HEK293 (cell line): ENCODE measurements around the gene CALHM6.

Source experiments
- CTCF ChIA-PET: fragments of 350-600 bp; formaldehyde crosslinking; extraction: SDS; loops from one replicate; lab custom pipeline; 2021; ENCODE audit warnings: antibody characterized with exemption; lab: Yijun Ruan, JAX
- POLR2A ChIA-PET: fragments of 300-600 bp; formaldehyde crosslinking; extraction: SDS; loops from one replicate; lab custom pipeline; 2020; ENCODE audit warnings: antibody characterized with exemption, inconsistent platforms; lab: Yijun Ruan, JAX
- H3K27ac ChIP-seq: fragments of 200-500 bp; sonication (Bioruptor generic); 2 replicates; pipeline ENCODE4 v1.5.1; 2014; ENCODE audit warnings: low read depth, low read length, control low read depth, inconsistent platforms; ENCODE audit errors: extremely low read depth
- H3K36me3 ChIP-seq, 2 experiments: fragments of 200-500 bp in 1 of 2; sonication (Bioruptor generic) in 1 of 2; 1 replicate in 1 of 2; 2 replicates in 1 of 2; pipeline ENCODE4 v1.5.1; 2014 to 2017; ENCODE audit warnings: inconsistent platforms in 2 of 2, low read length in 2 of 2; ENCODE audit not compliant: control insufficient read depth in 2 of 2, insufficient read depth in 1 of 2
- H3K4me1 ChIP-seq: fragments of 200-500 bp; sonication (Bioruptor generic); 2 replicates; pipeline ENCODE4 v1.5.1; 2014; ENCODE audit warnings: mild to moderate bottlenecking, low read length, inconsistent platforms; ENCODE audit not compliant: control insufficient read depth, insufficient read depth
- H3K4me3 ChIP-seq: 2 replicates; pipeline ENCODE4 v1.5.1; 2011; ENCODE audit warnings: low read depth, mild to moderate bottlenecking, control low read depth, low read length, moderate library complexity
- H3K9me3 ChIP-seq: fragments of 200-500 bp; sonication (Bioruptor generic); 2 replicates; pipeline ENCODE4 v1.5.1; 2014; ENCODE audit warnings: low read depth, low read length, inconsistent platforms; ENCODE audit not compliant: control insufficient read depth, insufficient read depth
- CTCF ChIP-seq: fragments of 450-650 bp; formaldehyde crosslinking; IDR thresholded peaks from 2 replicates; pipeline ENCODE4 v1.5.1; 2016; ENCODE audit warnings: missing biosample characterization, missing genetic modification characterization
- GLIS1 ChIP-seq: fragments of 450-650 bp; formaldehyde crosslinking; IDR thresholded peaks from 2 replicates; pipeline ENCODE4 v1.5.1; 2016; ENCODE audit warnings: missing biosample characterization, missing genetic modification characterization
- INSM2 ChIP-seq: fragments of 450-650 bp; formaldehyde crosslinking; IDR thresholded peaks from 2 replicates; pipeline ENCODE4 v1.5.1; 2016; ENCODE audit warnings: missing biosample characterization, missing genetic modification characterization
- KLF10 ChIP-seq: fragments of 450-650 bp; IDR thresholded peaks from 2 replicates; pipeline ENCODE4 v1.5.1; 2018; ENCODE audit warnings: missing biosample characterization, mild to moderate bottlenecking, missing genetic modification characterization
- KLF8 ChIP-seq: fragments of 450-650 bp; formaldehyde crosslinking; IDR thresholded peaks from 2 replicates; pipeline ENCODE4 v1.5.1; 2016; ENCODE audit warnings: missing biosample characterization, missing genetic modification characterization
- PRDM4 ChIP-seq: fragments of 450-650 bp; formaldehyde crosslinking; IDR thresholded peaks from 2 replicates; pipeline ENCODE4 v1.5.1; 2017; ENCODE audit warnings: missing biosample characterization, missing genetic modification characterization
- WT1 ChIP-seq: fragments of 450-650 bp; formaldehyde crosslinking; IDR thresholded peaks from 2 replicates; pipeline ENCODE4 v1.5.1; 2016; ENCODE audit warnings: missing biosample characterization, missing genetic modification characterization
- YY1 ChIP-seq: fragments of 450-650 bp; formaldehyde crosslinking; IDR thresholded peaks from 2 replicates; pipeline ENCODE4 v1.5.1; 2018; ENCODE audit warnings: missing biosample characterization, missing genetic modification characterization
- ZBTB21 ChIP-seq: fragments of 450-650 bp; formaldehyde crosslinking; IDR thresholded peaks from 2 replicates; pipeline ENCODE4 v1.5.1; 2017; ENCODE audit warnings: missing biosample characterization, missing genetic modification characterization
- ZBTB8A ChIP-seq: fragments of 450-650 bp; formaldehyde crosslinking; IDR thresholded peaks from 2 replicates; pipeline ENCODE4 v1.5.1; 2016; ENCODE audit warnings: missing biosample characterization, missing genetic modification characterization
- ZFHX2 ChIP-seq: fragments of 450-650 bp; formaldehyde crosslinking; conservative IDR thresholded peaks from 2 replicates; pipeline ENCODE4 v1.5.1; 2016; ENCODE audit warnings: missing biosample characterization, missing genetic modification characterization
- ZFP69B ChIP-seq: fragments of 450-650 bp; formaldehyde crosslinking; IDR thresholded peaks from 2 replicates; pipeline ENCODE4 v1.5.1; 2016; ENCODE audit warnings: missing biosample characterization, missing genetic modification characterization
- ZNF10 ChIP-seq: fragments of 450-650 bp; formaldehyde crosslinking; IDR thresholded peaks from 2 replicates; pipeline ENCODE4 v1.5.1; 2017; ENCODE audit warnings: missing biosample characterization, missing genetic modification characterization
- ZNF155 ChIP-seq: fragments of 450-650 bp; formaldehyde crosslinking; IDR thresholded peaks from 2 replicates; pipeline ENCODE4 v1.5.1; 2016; ENCODE audit warnings: missing biosample characterization, missing genetic modification characterization
- ZNF202 ChIP-seq: fragments of 450-650 bp; formaldehyde crosslinking; IDR thresholded peaks from 2 replicates; pipeline ENCODE4 v1.5.1; 2016; ENCODE audit warnings: missing biosample characterization, missing genetic modification characterization, borderline replicate concordance
- ZNF274 ChIP-seq, 2 experiments: fragments of 200-500 bp in 1 of 2; fragments of 450-650 bp in 1 of 2; sonication (Bioruptor generic) in 1 of 2; formaldehyde crosslinking in 1 of 2; IDR thresholded peaks; 2 replicates each; pipeline versions ENCODE4 v1.5.1 to v1.6.1; 2014 to 2016; ENCODE audit warnings: borderline replicate concordance in 1 of 2, inconsistent platforms in 1 of 2, low read length in 1 of 2, missing biosample characterization in 1 of 2, missing genetic modification characterization in 1 of 2
- ZNF37A ChIP-seq: fragments of 450-650 bp; IDR thresholded peaks from 2 replicates; pipeline ENCODE4 v1.5.1; 2018; ENCODE audit warnings: missing biosample characterization, missing genetic modification characterization
- ZNF473 ChIP-seq: fragments of 450-650 bp; formaldehyde crosslinking; IDR thresholded peaks from 2 replicates; pipeline ENCODE4 v1.5.1; 2017; ENCODE audit warnings: missing biosample characterization, missing genetic modification characterization
- ZNF48 ChIP-seq: fragments of 450-650 bp; formaldehyde crosslinking; IDR thresholded peaks from 2 replicates; pipeline ENCODE4 v1.5.1; 2016; ENCODE audit warnings: missing biosample characterization, missing genetic modification characterization
- ZNF488 ChIP-seq: fragments of 450-650 bp; formaldehyde crosslinking; IDR thresholded peaks from 2 replicates; pipeline ENCODE4 v1.5.1; 2016; ENCODE audit warnings: missing biosample characterization, missing genetic modification characterization
- ZNF544 ChIP-seq: fragments of 450-650 bp; formaldehyde crosslinking; IDR thresholded peaks from 2 replicates; pipeline ENCODE4 v1.5.0; 2017; ENCODE audit warnings: missing biosample characterization, missing genetic modification characterization
- ZNF558 ChIP-seq: fragments of 450-650 bp; formaldehyde crosslinking; IDR thresholded peaks from 2 replicates; pipeline ENCODE4 v1.5.1; 2016; ENCODE audit warnings: missing biosample characterization, missing genetic modification characterization
- ZNF571 ChIP-seq: fragments of 450-650 bp; formaldehyde crosslinking; IDR thresholded peaks from 2 replicates; pipeline ENCODE4 v1.5.0; 2017; ENCODE audit warnings: missing biosample characterization, missing genetic modification characterization
- ZNF600 ChIP-seq: fragments of 450-650 bp; formaldehyde crosslinking; IDR thresholded peaks from 2 replicates; pipeline ENCODE4 v1.5.1; 2016; ENCODE audit warnings: missing biosample characterization, missing genetic modification characterization
- ZNF626 ChIP-seq: fragments of 450-650 bp; sonication (Bioruptor Pico); formaldehyde crosslinking; IDR thresholded peaks from 2 replicates; pipeline ENCODE4 v1.5.1; 2018; ENCODE audit warnings: missing biosample characterization, missing genetic modification characterization, inconsistent platforms
- ZNF654 ChIP-seq: fragments of 450-650 bp; formaldehyde crosslinking; IDR thresholded peaks from 2 replicates; pipeline ENCODE4 v1.5.1; 2016; ENCODE audit warnings: low read depth, missing biosample characterization, missing genetic modification characterization
- ZNF660 ChIP-seq: fragments of 450-650 bp; IDR thresholded peaks from 2 replicates; pipeline ENCODE4 v1.5.1; 2018; ENCODE audit warnings: missing biosample characterization, mild to moderate bottlenecking, missing genetic modification characterization
- ZSCAN4 ChIP-seq: fragments of 450-650 bp; formaldehyde crosslinking; IDR thresholded peaks from 2 replicates; pipeline ENCODE4 v1.5.1; 2017; ENCODE audit warnings: missing biosample characterization, missing genetic modification characterization

Gene CALHM6

GRCh38 chr6:116444092-116444491 is 17.1 kb upstream of the CALHM6 start:
- H3K36me3 ChIP-seq = no peaks in the 10 kb centered on the region
- TF ChIP-seq CTCF (tag by site-specific recombination) (0 out of 2 replicates have a peak, but pooled peaks have one; percentile 20), ZNF544 (tag by site-specific recombination) (no peak), ZNF48 (tag by site-specific recombination) (no peak), ZNF274 (IDR thresholded peaks at IDR 0.05; ENCODE audit: low read length) (no peak), ZNF274 (tag by site-specific recombination; IDR thresholded peaks at IDR 0.05; ENCODE audit: borderline replicate concordance) (no peak), ZNF660 (tag by site-specific recombination) (0 out of 2 replicates have a peak, but pooled peaks have one; percentile 31), YY1 (tag by site-specific recombination) (no peak), ZNF488 (tag by site-specific recombination) (no peak), ZFHX2 (no peak), ZNF10 (no peak), ZNF626 (tag by site-specific recombination) (no peak), ZNF654 (tag by site-specific recombination) (0 out of 2 replicates have a peak, but pooled peaks have one; percentile 12), WT1 (tag by site-specific recombination) (no peak), ZBTB8A (tag by site-specific recombination) (no peak), ZFP69B (no peak), ZSCAN4 (tag by site-specific recombination) (no peak), ZNF600 (tag by site-specific recombination) (no peak), ZNF37A (tag by site-specific recombination) (no peak), GLIS1 (tag by site-specific recombination) (no peak), KLF8 (tag by site-specific recombination) (no peak), ZBTB21 (no peak), PRDM4 (tag by site-specific recombination) (no peak)
- no peaks in the 10 kb centered on the region for H3K9me3 ChIP-seq
- peaks cover 14% of the 10 kb centered on the region for H3K4me1 ChIP-seq
- ChIA-PET CTCF (interaction anchor here (0.8 to 6.8 kb wide), 15 partner anchors 11 to 175 kb away, joined by 3 to 47 read pairs (median 3); partner anchors contain the start of genes CALHM5 and TSPYL1), POLR2A (no interaction called here)
- H3K27ac ChIP-seq = no peak overlapping the region
- H3K4me3 ChIP-seq = no peak overlapping the region

- POLR2A ChIA-PET = no interaction called here
- no peak for TF ChIP-seq ZNF558 (tag by site-specific recombination)
- TF ChIP-seq YY1 (tag by site-specific recombination) = no peak
- TF ChIP-seq ZNF155 (tag by site-specific recombination) = no peak
- TF ChIP-seq KLF10 (tag by site-specific recombination) = no peak
- no peak for TF ChIP-seq INSM2 (tag by site-specific recombination)
- no peak for TF ChIP-seq ZNF571 (tag by site-specific recombination)
- no peak for TF ChIP-seq ZNF202 (tag by site-specific recombination)
- no peak for TF ChIP-seq ZNF473
- TF ChIP-seq, all 188 proteins: peak for 0
- peaks cover 14% of the 10 kb centered on the region for H3K4me1 ChIP-seq
- no peak overlapping the region for H3K27ac ChIP-seq
- CTCF ChIA-PET = interaction anchor here (0.6 to 6.8 kb wide), 19 partner anchors 11 to 623 kb away, joined by 3 to 47 read pairs (median 3); partner anchors contain the start of genes CALHM5 and TSPYL1
- no peak overlapping the region for H3K4me3 ChIP-seq
- no peaks in the 10 kb centered on the region for H3K36me3 ChIP-seq
- H3K9me3 ChIP-seq = no peaks in the 10 kb centered on the region
These were observed 16.6 kb upstream of the CALHM6 start for GRCh38 chr6:116444575-116444974.
